Activated naive CD4-positive, alpha-beta T cell treated with anti-CD3 and anti-CD28 coated beads, Interleukin-2, amount 50 U/mL, for 72 hours (primary cell): ENCODE results near the gene SPART. TPM values are rescaled to one million over a fixed set of nuclear protein-coding genes. Genes with fewer than 3 reads are reported as not detected.
A peak's percentile ranks its signal among the peaks of the same experiment; 100 is the strongest.

Experiments used
- ATAC-seq, 2 donors: fragments of 150-1000 bp; cut with Tn5 transposase; 2 replicates each; pipeline ENCODE4 v1.10.0; 2021; ENCODE audit warnings: mild to moderate bottlenecking in 2 of 2, moderate library complexity in 2 of 2
- DNase-seq, 2 donors: peaks; one replicate each; pipeline ENCODE4 v3.0.0; 2021 to 2022; ENCODE audit warnings: low spot score in 2 of 2
- H3K27ac Mint-ChIP-seq, 2 donors: one replicate each; pipeline ENCODE4 v1.8.0; 2022; ENCODE audit warnings: mild to moderate bottlenecking in 2 of 2, mixed read lengths in 2 of 2
- H3K36me3 Mint-ChIP-seq, 2 donors: one replicate each; pipeline ENCODE4 v1.8.0; 2022; ENCODE audit warnings: mixed read lengths in 2 of 2
- H3K9me3 Mint-ChIP-seq, 2 donors: one replicate each; pipeline ENCODE4 v1.8.0; 2022; ENCODE audit warnings: mixed read lengths in 2 of 2
- total RNA-seq, 2 donors: library from RNA; stranded (reverse); gene quantifications; one replicate each; pipeline ENCODE4 v1.2.3, GENCODE V29; 2022

SPART gene, protein sequence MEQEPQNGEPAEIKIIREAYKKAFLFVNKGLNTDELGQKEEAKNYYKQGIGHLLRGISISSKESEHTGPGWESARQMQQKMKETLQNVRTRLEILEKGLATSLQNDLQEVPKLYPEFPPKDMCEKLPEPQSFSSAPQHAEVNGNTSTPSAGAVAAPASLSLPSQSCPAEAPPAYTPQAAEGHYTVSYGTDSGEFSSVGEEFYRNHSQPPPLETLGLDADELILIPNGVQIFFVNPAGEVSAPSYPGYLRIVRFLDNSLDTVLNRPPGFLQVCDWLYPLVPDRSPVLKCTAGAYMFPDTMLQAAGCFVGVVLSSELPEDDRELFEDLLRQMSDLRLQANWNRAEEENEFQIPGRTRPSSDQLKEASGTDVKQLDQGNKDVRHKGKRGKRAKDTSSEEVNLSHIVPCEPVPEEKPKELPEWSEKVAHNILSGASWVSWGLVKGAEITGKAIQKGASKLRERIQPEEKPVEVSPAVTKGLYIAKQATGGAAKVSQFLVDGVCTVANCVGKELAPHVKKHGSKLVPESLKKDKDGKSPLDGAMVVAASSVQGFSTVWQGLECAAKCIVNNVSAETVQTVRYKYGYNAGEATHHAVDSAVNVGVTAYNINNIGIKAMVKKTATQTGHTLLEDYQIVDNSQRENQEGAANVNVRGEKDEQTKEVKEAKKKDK
- total RNA-seq, result 10 to 100 TPM; 21.9 to 23.9 TPM

DNA sequence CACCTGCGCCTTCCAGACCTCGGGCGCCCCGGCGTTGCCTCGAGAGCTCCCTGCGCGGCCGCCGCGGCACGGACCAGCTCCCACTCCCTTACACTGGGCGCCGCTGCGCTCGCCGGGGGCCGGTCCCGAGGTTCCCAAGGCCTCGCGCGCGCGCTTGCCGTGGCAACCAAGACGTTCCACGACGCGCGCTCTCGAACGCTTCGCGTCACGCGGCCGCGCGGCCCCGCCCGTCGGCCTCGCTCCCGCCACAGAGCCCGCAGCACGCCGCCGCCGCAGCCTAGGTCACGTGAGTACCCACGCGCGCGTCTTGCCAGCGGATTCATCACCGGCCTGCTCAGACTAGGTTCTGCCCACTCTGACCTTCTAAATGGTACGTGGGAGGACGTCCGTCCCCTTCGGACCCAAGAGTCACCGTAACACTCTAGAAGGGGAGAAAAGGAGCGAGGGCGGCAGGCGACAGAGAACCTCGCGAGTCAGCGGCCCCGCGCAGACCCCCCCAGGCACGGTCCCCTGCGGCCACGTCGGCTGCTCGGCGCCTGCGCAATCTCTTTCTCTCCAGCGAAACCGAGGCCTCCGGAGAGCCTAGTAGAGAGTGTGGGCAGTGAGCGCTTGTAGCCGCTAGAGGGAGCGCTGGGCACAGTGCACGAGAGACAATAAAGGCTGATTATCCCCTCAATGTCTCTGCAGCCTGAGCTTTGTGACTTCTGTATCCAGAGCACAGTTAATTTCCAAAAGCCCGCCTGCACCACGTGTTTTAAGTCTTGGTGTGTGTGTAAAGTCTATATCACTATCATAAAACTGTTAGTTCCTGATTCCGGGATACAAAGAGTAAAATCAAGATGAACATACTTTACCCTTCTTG lies at the start of gene SPART:
Gene SPART, minus strand, starts transcription at position 173 of the 862 bp plus-strand sequence. CDS start 10,564 bp downstream, outside the sequence.
- Mint-ChIP-seq H3K36me3 (peaks cover 0 to 6% of the 10 kb centered on the region in 2 donors), H3K9me3 (no peaks in the 10 kb centered on the region), H3K27ac (peak within 1 kb of the TSS; percentile 92 to 98)
- ATAC-seq (peak; percentile 87 to 91), DNase-seq (peak; percentile 84 to 86)

DNA sequence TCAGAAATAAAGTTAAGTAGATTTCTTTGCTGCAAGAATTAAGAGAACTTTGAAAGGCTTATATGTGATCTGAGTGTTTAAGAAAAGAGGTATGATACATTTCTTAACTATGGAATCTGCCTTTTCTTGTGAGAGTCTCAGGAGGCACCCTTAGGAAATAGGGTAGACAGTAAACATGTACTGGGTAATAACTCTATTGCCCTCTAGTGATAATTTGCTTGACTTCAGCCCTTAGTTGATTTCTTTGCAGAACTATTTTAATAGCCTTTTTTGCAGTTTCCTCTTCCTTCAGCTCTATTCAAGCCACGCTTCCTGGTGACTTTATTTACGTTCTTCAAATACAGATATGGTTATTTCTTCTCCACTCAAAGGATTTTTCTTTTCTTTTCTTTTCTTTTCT lies 49.1 kb upstream of the SPART start:
- Mint-ChIP-seq H3K27ac (no peak overlapping the region), H3K36me3 (no peaks in the 10 kb centered on the region), H3K9me3 (no peaks in the 10 kb centered on the region)
- no peak for DNase-seq
- no peak for ATAC-seq

DNA sequence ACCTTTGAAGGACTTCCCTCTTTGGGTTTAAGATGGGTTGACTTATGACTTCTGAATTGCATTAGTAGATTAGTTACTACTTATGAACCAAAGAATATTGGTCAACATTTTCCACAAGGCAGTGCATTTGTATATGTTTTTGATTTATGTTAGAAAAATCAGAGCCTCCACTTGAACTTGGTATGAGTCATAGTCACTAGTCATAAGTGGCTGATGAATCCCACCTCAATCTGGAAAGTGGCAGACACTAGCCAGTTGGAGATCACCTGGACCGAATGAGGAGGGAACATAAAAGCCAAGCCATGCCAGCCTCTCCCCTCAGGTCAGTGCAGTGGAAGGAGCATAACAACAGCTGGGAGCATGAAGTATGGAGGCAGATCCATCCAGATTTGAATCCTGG lies 39.3 kb upstream of the SPART start:
- DNase-seq (no peak), ATAC-seq (no peak)
- H3K36me3 Mint-ChIP-seq, result no peaks in the 10 kb centered on the region
- no peaks in the 10 kb centered on the region for H3K9me3 Mint-ChIP-seq
- H3K27ac Mint-ChIP-seq, result no peak overlapping the region

DNA sequence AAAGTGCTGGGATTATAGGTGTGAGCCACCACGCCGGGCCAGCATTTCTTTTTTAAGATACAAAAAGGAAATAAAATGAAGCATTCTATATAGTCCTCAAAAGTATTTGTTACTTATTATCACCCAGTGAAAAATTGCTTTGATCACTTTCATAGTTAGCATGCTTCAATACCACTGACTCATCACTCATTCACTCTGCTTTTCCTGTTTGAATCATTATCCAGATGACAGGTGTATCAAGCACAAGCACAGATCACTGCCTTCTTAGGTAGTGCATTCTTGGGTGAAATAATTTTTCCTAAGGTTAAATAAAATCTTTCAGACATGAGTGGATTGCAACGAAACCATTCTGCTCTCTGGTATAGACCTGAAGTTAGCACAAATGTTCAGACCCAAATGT lies 35.8 kb upstream of the SPART start:
- H3K36me3 Mint-ChIP-seq, result no peaks in the 10 kb centered on the region
- peak; percentile 69 to 100 for ATAC-seq
- H3K9me3 Mint-ChIP-seq, result no peaks in the 10 kb centered on the region
- no peak for DNase-seq
- no peak overlapping the region for H3K27ac Mint-ChIP-seq

DNA sequence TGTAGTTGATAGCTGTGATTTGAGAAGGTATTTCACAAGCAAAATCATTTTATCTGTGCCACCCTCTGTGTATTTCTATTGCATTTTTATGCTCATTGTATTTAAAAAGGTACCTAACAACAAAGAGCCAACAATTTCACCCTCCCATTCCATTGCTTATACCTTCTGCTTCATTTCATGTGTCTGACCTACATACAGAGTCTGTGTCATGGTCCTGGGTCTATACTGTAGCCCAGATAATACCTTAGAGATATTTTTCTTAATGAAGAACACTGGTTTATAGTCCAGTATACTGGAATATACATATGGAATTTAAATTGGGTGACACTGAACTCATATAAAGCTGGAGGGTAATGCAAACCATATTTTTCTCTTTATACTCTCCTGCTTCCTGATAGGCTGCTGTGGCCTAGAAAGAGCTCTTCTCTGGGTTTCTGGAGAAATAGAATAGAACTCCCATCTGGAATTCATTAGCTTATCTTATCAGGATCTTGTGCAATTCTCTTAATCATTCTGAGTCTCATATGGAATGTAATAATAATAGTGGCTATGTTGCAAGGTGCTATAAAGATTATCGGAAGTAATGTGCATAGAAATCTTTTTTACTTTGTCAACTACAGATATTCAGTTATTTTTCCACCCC lies 31.8 kb upstream of the SPART start:
- DNase-seq (no peak), ATAC-seq (no peak)
- no peaks in the 10 kb centered on the region for H3K36me3 Mint-ChIP-seq
- H3K27ac Mint-ChIP-seq, result no peak overlapping the region
- H3K9me3 Mint-ChIP-seq, result no peaks in the 10 kb centered on the region

DNA sequence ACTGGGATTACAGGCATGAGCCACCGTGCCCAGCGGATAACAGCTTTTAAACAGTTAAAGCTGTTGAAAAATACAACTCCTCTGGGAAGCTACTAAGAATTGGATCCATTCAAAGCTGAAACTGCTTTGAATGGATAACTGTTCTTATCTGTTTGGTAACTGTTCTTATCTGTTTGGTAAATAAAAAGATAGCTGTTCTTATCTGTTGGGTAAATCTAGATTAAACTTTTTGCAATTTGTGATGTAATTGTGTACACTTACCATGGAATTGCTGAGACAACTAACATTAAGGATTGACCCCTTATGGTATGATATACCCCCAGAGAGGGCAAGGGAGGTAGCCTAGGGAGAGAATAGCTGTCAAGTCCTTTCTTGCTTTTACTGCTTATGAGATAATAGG lies 27.9 kb upstream of the SPART start:
- ATAC-seq, result no peak
- H3K9me3 Mint-ChIP-seq, result no peaks in the 10 kb centered on the region
- no peak overlapping the region for H3K27ac Mint-ChIP-seq
- H3K36me3 Mint-ChIP-seq, result no peaks in the 10 kb centered on the region
- DNase-seq, result no peak

DNA sequence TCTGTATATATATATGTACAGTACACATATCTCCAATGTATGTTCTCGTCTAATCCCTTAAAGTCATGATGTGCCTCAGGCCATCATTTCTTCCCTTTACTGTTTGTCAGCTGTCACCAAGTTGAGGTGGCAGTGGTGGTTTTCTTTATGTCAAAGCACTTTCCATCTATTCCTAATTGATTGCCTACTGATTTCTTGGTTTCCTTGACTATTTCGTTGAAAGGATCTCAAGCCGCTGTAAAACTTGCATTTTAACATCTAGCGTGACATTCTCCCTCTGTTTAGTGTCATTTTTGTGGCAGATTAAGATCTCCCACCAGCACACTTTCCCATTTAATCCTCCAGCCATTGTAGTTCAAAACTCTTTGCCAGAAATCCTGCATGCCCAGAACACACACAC lies 25.0 kb upstream of the SPART start:
- DNase-seq (no peak), ATAC-seq (no peak)
- no peaks in the 10 kb centered on the region for H3K9me3 Mint-ChIP-seq
- no peak overlapping the region for H3K27ac Mint-ChIP-seq
- no peaks in the 10 kb centered on the region for H3K36me3 Mint-ChIP-seq

DNA sequence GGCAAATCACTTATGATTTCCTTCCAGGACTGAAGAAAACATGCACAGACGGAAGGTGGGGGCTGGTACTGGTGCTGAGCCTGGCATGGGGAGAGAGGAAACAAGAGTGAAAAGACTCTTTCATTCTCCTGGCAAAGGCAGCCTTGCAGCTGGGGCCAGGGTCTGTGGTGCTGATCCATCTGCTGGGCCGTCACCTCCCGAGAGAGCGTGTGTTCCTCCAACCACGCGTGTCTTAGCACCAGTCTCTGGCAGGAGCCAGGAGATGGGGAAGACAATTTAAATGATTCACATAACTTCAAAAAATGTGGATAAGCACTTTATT lies 23.9 kb upstream of the SPART start:
- no peak for ATAC-seq

DNA sequence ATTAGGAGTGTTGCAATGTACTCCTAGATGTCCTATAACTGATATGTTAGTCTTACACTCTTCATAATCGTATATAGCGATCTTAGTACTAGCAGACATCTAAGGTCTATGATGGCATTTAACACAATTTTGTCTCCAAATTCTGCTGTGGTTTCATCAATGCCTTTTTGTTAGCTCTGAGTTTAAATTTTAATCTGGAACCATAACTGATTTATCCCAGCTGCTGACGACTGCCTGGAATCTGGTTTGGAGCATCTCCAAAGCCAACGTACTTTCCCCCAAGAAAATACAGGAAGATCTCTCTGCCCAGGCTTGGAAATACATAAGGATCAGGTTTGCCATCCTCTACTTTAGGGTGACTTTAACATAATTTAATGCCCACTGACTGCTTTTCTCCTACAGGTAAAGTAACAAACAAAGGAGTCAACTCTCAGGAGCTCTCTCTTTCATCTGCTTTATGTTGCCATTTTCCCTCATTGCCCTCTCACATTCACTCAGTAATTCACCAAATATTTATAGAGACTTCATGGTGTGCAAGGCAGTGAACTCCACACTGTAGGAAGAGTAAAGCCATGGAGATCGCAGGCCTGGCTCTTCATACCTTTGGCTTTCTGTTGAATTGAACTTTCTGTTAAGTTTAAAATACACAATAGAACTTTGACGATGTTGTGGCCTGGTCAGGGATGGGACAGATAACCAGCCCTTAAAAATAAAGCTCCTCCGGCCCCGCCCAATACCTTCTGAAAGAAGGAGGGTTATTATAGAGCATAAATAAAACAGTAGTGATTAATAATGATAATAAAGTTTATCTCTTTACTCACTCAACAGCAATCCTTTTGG lies 23.3 kb upstream of the SPART start:
- ATAC-seq (no peak), DNase-seq (no peak)
- H3K9me3 Mint-ChIP-seq, result no peaks in the 10 kb centered on the region
- no peaks in the 10 kb centered on the region for H3K36me3 Mint-ChIP-seq
- H3K27ac Mint-ChIP-seq, result no peak overlapping the region

More for the DNA sequence above, 23.9 kb upstream of the SPART start:
- Mint-ChIP-seq H3K27ac (no peak overlapping the region), H3K36me3 (no peaks in the 10 kb centered on the region), H3K9me3 (no peaks in the 10 kb centered on the region)
- DNase-seq, result no peak

DNA sequence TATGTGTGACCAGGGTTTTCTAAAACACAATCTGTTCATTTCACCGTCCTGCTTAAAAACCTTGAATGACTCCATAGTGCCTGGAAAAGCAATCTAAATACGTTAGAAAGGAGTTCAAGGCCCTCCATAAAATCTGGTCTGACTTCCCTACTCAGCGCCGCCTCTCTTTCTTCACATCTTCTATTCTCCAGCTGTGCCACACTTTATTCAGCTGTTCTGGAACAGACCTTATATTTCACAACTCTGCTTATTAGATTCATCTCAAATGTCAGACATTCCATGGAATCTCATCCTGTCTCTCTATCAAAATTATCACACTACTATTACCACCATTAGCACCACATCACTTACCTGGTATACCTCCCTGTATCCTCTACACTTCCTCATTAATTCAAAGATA lies 19.8 kb upstream of the SPART start:
- Mint-ChIP-seq H3K36me3 (no peaks in the 10 kb centered on the region), H3K27ac (no peak overlapping the region), H3K9me3 (no peaks in the 10 kb centered on the region)
- DNase-seq (no peak), ATAC-seq (no peak)

DNA sequence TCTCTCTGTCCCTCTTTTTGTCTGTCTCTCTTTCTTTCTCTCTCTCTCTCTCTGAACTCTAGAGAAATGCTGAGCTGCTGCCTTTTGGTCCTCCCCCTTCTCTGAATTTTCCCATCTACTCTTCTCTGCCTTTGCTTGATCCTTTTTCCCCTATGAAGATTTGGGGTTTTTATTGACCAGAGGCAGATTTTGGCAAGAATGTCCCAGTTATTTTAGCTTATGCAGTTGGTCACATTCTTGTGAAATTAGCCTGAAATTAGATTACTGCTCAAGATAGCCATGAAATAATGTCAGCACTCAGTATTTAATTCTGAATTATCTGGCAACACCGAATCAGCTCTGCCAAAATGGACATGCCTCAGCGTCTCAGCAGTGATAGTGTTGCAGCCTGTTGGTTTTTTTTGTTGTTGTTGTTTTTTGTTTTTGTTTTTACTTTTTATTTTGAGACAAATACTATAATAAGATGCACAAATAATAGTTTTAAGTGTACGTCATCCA lies 17.2 kb upstream of the SPART start:
- Mint-ChIP-seq H3K36me3 (no peaks in the 10 kb centered on the region), H3K9me3 (no peaks in the 10 kb centered on the region), H3K27ac (no peak overlapping the region)
- ATAC-seq (no peak), DNase-seq (no peak)

DNA sequence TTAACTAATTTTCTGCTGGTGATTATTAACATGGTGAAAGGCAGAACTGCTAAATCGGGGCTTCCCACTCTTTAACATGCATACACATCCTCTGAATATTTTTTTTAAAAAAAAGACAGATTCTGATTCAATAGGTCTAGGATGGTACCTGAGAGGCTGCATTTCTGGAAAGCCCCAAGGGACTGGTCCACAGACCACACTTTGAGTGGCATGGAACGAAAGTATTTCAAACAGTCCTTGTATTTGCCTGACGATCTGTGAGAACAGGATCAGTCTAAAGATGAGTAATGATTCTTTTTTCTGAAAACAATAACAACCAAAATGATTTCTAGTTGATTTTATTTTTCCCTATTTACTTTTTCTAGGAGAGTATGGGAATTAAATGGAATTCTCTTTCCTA lies 16.7 kb upstream of the SPART start:
- Mint-ChIP-seq H3K36me3 (no peaks in the 10 kb centered on the region), H3K9me3 (no peaks in the 10 kb centered on the region), H3K27ac (no peak overlapping the region)
- no peak for ATAC-seq
- no peak for DNase-seq

DNA sequence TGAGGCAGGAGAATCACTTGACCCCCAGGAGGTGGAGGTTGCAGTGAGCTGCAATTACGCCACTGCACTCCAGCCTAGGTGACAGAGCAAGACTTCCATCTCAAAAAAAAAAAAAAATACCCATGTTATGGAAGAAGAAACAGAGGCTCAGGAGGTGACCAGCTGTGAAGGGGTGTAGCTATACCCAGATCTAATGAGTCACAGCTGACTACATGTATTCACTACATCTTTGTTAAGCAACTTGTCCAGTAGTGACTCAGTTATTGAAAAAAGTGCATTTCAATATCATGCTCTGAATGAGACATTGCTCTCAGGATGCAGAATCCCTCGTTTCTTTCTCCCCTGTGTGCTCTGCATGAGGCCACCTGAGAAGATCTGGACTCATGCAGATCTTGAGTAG lies 16.1 kb upstream of the SPART start:
- DNase-seq (no peak), ATAC-seq (peak; percentile 63 to 94)
- Mint-ChIP-seq H3K27ac (no peak overlapping the region), H3K36me3 (no peaks in the 10 kb centered on the region), H3K9me3 (no peaks in the 10 kb centered on the region)

DNA sequence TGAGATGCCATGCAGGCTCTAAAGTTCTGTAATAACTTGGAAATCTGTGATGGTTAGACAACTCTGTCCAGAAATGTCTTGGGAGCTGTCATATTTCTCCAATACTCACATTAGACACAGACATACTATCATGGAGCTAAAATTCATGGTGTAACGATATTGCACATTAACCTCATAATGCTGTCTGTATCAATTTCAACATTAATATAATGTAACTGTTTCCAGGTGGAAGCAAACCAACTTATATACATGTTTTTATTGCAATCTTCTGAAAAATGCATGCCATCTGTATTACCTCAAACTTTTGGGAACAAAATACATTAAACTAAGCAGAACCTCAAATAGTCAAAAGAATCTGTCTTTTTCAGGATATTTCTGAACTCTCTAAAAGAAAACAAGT lies 14.7 kb upstream of the SPART start:
- H3K27ac Mint-ChIP-seq, result no peak overlapping the region
- DNase-seq (no peak), ATAC-seq (no peak)
- H3K36me3 Mint-ChIP-seq, result no peaks in the 10 kb centered on the region
- no peaks in the 10 kb centered on the region for H3K9me3 Mint-ChIP-seq

DNA sequence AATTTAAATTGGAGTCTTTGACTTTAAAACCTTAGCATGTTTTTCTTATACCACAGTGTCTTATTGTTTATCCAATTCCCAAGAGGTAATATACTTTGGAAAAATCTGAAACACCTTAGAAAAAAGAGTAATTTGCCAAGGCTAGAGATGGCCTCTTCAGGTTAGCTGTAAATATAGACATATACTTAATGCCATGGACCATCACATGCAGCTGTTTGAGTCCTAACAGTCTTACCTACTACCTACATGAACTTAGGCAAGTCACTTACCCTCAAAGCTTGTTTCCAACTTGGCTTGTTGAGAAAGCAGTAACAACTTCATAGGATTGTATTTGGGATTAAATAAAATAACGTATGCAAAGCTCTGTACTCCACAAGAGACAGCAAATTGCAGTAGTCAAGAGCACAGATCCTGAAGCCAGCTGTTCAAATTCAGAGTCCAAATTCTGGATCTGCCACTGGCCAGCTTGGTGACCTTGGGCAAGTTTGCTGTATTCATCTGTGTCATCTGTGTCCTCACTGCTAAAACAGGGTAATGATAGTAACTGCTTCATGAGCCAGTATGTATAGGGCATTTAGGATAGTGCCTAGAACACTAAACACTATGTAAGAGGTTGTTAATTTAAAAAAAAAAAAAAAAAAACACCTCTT lies 13.2 kb upstream of the SPART start:
- no peak for ATAC-seq
- Mint-ChIP-seq H3K9me3 (no peaks in the 10 kb centered on the region), H3K27ac (no peak overlapping the region), H3K36me3 (no peaks in the 10 kb centered on the region)
- no peak for DNase-seq
